ENCODE data around the gene PCARE. TPM values are rescaled to one million over a fixed set of nuclear protein-coding genes. Genes with fewer than 3 reads are reported as not detected.
"Not testable (repeated sequence)": the region's sequence is repeated elsewhere in the genome, so short reads cannot be mapped to it uniquely, and the experiment has no call there.

Gene PCARE
- total RNA-seq, 2 donors from 2014 or later, result not detected

GRCh38 chr2:29113027-29113686 lies 38.8 kb upstream of the PCARE start:
- intact Hi-C loops (cut with DNase I), result loop anchor here (10.0 kb wide), 2 partner anchors 48 to 98 kb away; no protein-coding TSS in a partner anchor

GRCh38 chr2:29112379-29112778 lies 38.1 kb upstream of the PCARE start:
- Histone ChIP-seq H3K4me3 (no peak overlapping the region), H3K36me3 (no peaks in the 10 kb centered on the region), H3K27ac (no peak overlapping the region), H3K27me3 (replicated peaks; ENCODE audit: insufficient read depth) (no peaks in the 10 kb centered on the region), H3K4me1 (replicated peaks) (no peaks in the 10 kb centered on the region), H3K9me3 (no peaks in the 10 kb centered on the region)
- DNase-seq (ENCODE audit: low spot score), result no peak
- intact Hi-C loops (cut with DNase I), result loop anchor here (10.0 kb wide), 2 partner anchors 48 to 98 kb away; no protein-coding TSS in a partner anchor
- TF ChIP-seq POLR2AphosphoS5 (IDR thresholded peaks at IDR 0.05) (no peak), POLR2A (IDR thresholded peaks at IDR 0.05) (no peak), CTCF (IDR thresholded peaks at IDR 0.05) (no peak)

More at GRCh38 chr2:29113027-29113686, 38.8 kb upstream of the PCARE start:
- no peak overlapping the region for H3K4me3 ChIP-seq
- H3K27ac ChIP-seq, result no peak overlapping the region
- TF ChIP-seq POLR2AphosphoS5 (IDR thresholded peaks at IDR 0.05), result no peak
- no peak for TF ChIP-seq POLR2A (IDR thresholded peaks at IDR 0.05)
- TF ChIP-seq CTCF (IDR thresholded peaks at IDR 0.05), result no peak
- H3K27me3 ChIP-seq (replicated peaks; ENCODE audit: insufficient read depth), result no peaks in the 10 kb centered on the region
- H3K4me1 ChIP-seq (replicated peaks), result peaks cover 4% of the 10 kb centered on the region
- no peaks in the 10 kb centered on the region for H3K36me3 ChIP-seq
- no peaks in the 10 kb centered on the region for H3K9me3 ChIP-seq
- WGBS, result 83% methylated on average over 5 of the region's 5 CpGs
- no peak for DNase-seq (ENCODE audit: low spot score)

GRCh38 chr2:29110916-29111535 lies 36.7 kb upstream of the PCARE start:
- no peaks in the 10 kb centered on the region for H3K9me3 ChIP-seq
- no peaks in the 10 kb centered on the region for H3K36me3 ChIP-seq
- TF ChIP-seq CTCF (IDR thresholded peaks at IDR 0.05) (no peak), POLR2A (IDR thresholded peaks at IDR 0.05) (no peak), POLR2AphosphoS5 (IDR thresholded peaks at IDR 0.05) (no peak)
- H3K27ac ChIP-seq, result no peak overlapping the region
- H3K4me1 ChIP-seq (replicated peaks), result no peaks in the 10 kb centered on the region
- intact Hi-C loops (cut with DNase I), result loop anchor here (10.0 kb wide), 2 partner anchors 46 to 96 kb away; no protein-coding TSS in a partner anchor
- WGBS, result 78% methylated on average over 4 of the region's 4 CpGs
- H3K27me3 ChIP-seq (replicated peaks; ENCODE audit: insufficient read depth), result no peaks in the 10 kb centered on the region
- no peak overlapping the region for H3K4me3 ChIP-seq
- DNase-seq (ENCODE audit: low spot score), result no peak

- H3K4me1 ChIP-seq (replicated peaks), result no peaks in the 10 kb centered on the region
- intact Hi-C loops (cut with DNase I), result no loop called here
- TF ChIP-seq CTCF (IDR thresholded peaks at IDR 0.05) (no peak), POLR2A (IDR thresholded peaks at IDR 0.05) (no peak), POLR2AphosphoS5 (IDR thresholded peaks at IDR 0.05) (no peak)
- 92% methylated on average over 2 of the region's 2 CpGs for WGBS
- H3K9me3 ChIP-seq, result no peaks in the 10 kb centered on the region
- no peaks in the 10 kb centered on the region for H3K27me3 ChIP-seq (replicated peaks; ENCODE audit: insufficient read depth)
- no peaks in the 10 kb centered on the region for H3K36me3 ChIP-seq
- no peak overlapping the region for H3K27ac ChIP-seq
- no peak for DNase-seq (ENCODE audit: low spot score)
- no peak overlapping the region for H3K4me3 ChIP-seq
Observed at GRCh38 chr2:29109246-29109645, 34.9 kb upstream of the PCARE start.

- intact Hi-C loops (cut with DNase I), result no loop called here
- Histone ChIP-seq H3K27me3 (replicated peaks; ENCODE audit: insufficient read depth) (no peaks in the 10 kb centered on the region), H3K4me1 (replicated peaks) (no peaks in the 10 kb centered on the region), H3K9me3 (no peaks in the 10 kb centered on the region), H3K36me3 (no peaks in the 10 kb centered on the region), H3K27ac (no peak overlapping the region), H3K4me3 (no peak overlapping the region)
- TF ChIP-seq POLR2AphosphoS5 (IDR thresholded peaks at IDR 0.05) (no peak), CTCF (IDR thresholded peaks at IDR 0.05) (no peak), POLR2A (IDR thresholded peaks at IDR 0.05) (no peak)
- WGBS, result 86% methylated on average over 8 of the region's 8 CpGs
- DNase-seq (ENCODE audit: low spot score), result no peak
Observed at GRCh38 chr2:29108225-29108624, 33.9 kb upstream of the PCARE start.

GRCh38 chr2:29107547-29107946 lies 33.2 kb upstream of the PCARE start:
- not testable (repeated sequence) for H3K36me3 ChIP-seq, H3K27ac ChIP-seq
- 93% methylated on average over 3 of the region's 3 CpGs for WGBS

More at GRCh38 chr2:29107547-29107946, 33.2 kb upstream of the PCARE start:
- H3K4me1 ChIP-seq (replicated peaks); H3K27me3 ChIP-seq (replicated peaks; ENCODE audit: insufficient read depth); H3K4me3 ChIP-seq; DNase-seq (ENCODE audit: low spot score); intact Hi-C loops (cut with DNase I); H3K9me3 ChIP-seq: not testable (repeated sequence)

All from prostate gland (tissue), 2 donors.